ENCODE measurements around the gene PLEKHG4B. TPM values are rescaled to one million over a fixed set of nuclear protein-coding genes. Genes with fewer than 3 reads are reported as not detected.
"Not testable (repeated sequence)": the region's sequence is repeated elsewhere in the genome, so short reads cannot be mapped to it uniquely, and the experiment has no call there.

The PLEKHG4B gene
- total RNA-seq, 1 donor from 2014 or later, result 0.15 TPM

- no peak for DNase-seq (ENCODE audit: low read depth)
Observed at GRCh38 chr5:94113-94892, 2.3 kb downstream of the PLEKHG4B start.

- DNase-seq (ENCODE audit: low read depth), result no peak
Observed at GRCh38 chr5:95241-95980, 3.4 kb downstream of the PLEKHG4B start.

GRCh38 chr5:96976-97660, 5.2 kb downstream of the PLEKHG4B start:
- DNase-seq (ENCODE audit: low read depth), result no peak

- no peak for DNase-seq (ENCODE audit: low read depth)
Observed at GRCh38 chr5:99815-100214, 7.8 kb downstream of the PLEKHG4B start.

DNA sequence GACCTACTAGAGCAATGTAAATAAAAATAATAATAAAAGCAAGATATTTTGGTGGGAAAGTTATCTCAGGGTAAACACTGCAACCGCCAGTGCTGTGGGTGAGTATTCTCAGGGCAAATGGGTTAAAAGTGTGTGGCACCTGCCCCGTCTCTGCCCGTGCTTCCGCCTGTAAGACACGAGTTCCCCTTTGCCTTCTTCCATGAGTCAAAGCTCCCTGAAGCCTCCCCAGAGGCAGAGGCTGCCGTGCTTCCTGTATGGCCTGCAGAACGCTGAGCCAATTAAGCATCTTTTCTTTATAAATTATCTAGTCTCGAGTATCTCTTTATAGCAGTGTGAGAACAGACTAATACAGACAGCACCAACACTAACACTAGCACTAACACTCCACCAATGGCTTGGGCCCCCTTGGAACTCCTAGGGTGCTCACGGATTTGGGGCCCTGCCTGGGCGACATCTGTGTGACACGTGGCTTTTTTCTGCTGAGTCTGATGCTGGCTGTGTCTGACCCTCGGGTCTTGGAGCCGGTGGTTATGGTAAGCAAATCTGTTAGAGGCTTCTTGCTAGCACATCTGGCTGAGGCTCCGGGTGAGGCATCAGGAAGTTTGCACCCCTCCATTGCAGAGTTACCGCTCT, 10.6 kb downstream of the PLEKHG4B start:
- no peak for DNase-seq (ENCODE audit: low read depth)

- DNase-seq (ENCODE audit: low read depth), result not testable (repeated sequence)
Observed at GRCh38 chr5:104106-104505, 12.1 kb downstream of the PLEKHG4B start.

DNA sequence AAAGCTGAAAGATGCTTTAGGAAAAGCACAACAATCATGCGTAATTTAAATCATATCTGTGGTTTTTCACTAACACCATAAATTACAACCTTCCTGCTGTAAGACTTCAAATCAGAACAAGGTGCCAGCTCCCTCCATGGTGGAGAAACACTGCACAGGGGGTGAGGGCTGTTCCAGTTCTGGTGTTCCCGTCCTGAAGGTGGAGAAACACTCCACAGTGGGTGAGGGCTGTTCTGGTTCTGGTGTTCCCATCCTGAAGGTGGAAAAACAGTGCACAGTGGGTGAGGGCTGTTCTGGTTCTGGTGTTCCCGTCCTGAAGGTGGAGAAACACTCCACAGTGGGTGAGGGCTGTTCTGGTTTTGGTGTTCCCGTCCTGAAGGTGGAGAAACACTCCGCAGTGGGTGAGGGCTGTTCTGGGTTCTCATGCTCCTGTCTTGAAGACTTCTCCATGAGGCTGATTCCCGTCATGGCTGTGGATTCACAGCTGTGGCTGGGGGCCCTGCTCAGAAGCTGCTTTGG, 12.9 kb downstream of the PLEKHG4B start:
- no peak for DNase-seq (ENCODE audit: low read depth)

DNA sequence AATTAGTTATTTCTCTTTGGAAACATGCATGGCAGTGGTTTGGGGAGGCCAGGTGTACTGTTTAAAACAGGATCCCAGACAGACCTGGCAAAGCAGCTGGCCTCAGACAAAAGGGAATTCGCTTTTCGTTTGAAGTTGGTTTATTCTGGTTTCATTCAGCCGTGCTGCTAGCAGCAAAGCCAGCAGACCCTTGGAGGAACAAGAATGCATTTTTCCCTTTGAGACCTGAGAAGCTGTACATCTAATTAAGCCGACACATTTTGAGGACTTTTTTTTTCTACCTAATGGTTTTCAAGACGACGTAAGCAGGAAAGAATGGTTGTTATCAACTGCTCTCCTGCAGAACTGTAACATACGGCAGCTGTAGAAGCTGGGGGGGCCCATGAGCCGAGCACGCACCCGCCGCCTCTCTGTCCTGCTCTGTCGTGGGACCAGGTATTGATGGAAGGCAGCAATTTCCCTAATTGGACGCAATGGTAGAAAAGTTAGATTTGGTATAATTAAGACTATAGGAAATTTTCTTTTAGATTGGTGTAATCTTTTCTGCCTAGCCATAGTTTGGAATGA, 13.6 kb downstream of the PLEKHG4B start:
- no peak for DNase-seq (ENCODE audit: low read depth)

GRCh38 chr5:106587-106986, 14.6 kb downstream of the PLEKHG4B start:
- DNase-seq (ENCODE audit: low read depth), result no peak

GRCh38 chr5:107526-107925, 15.6 kb downstream of the PLEKHG4B start:
- DNase-seq (ENCODE audit: low read depth), result no peak

- no peak for DNase-seq (ENCODE audit: low read depth)
Observed at GRCh38 chr5:109826-110225, 17.9 kb downstream of the PLEKHG4B start.

GRCh38 chr5:110270-110888, 18.4 kb downstream of the PLEKHG4B start:
- no peak for DNase-seq (ENCODE audit: low read depth)

DNA sequence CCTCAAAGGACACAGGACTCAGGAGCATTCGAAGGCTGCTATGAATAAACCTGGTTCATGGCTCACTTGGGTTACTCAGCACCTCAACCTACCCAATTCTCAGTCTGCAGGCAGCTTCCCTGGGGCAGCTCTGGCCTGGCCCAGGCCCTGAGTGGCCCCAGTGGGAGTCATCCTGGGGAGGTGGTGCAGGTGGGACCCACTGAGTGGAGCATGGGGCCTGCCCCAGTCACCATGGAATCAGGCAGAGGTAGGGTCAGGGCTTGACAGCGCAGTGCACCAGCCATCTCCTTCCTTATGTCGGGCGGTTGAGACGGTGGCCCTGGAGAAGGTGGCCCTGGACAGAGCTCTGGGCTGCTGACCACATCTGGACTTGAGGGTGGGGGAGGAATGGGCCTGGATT, 19.2 kb downstream of the PLEKHG4B start:
- DNase-seq (ENCODE audit: low read depth), result no peak

DNA sequence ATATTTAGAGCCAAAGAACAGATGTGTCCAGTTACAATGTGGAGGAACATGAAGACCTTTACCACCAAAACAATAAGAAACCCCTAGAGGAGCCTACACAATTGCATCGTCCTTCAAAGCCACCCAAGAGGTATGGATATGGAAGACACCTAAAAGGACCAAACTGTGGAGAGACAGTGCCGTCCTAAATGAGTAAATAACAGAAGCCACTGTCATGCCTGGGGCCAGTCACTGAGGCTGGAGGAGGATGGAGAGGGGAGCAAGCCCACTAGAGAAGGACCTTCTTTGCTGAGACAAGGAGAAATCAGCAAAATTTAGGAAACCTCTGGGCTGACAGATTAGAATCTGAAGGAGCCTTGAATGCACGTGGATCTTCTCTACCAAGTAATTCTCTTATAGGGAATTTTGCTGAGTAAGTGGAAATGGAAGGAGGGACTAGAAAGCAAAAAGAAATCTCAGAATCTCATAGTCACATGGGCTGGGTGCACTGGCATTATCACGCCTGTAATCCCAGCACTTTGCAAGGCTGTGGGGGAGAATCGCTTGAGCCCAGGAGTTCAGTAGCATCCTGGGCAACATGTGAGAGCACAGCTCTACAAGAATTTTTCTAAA, 27.6 kb downstream of the PLEKHG4B start:
- DNase-seq (ENCODE audit: low read depth), result no peak

- no peak for DNase-seq (ENCODE audit: low read depth)
Observed at GRCh38 chr5:121432-121831, 29.5 kb downstream of the PLEKHG4B start.

DNA sequence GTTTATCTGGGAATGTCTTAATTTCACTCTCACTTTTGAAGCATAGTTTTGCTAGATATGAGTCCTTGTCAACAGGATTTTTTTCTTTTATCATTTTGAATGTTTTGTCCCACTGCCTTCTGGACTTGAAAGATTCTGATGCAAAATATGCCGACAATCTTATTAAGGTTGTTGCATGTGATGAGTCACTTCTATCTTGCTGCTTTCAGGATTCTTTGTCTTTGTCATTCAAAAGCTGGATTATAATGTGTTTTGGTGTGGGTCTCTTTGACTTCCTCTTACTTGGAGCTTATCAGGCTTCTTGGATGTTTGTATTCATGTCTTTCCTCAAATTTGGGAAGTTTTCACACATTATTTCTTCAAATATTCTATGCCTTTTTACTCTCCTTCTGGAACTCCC, 33.8 kb downstream of the PLEKHG4B start:
- DNase-seq (ENCODE audit: low read depth), result no peak

DNA sequence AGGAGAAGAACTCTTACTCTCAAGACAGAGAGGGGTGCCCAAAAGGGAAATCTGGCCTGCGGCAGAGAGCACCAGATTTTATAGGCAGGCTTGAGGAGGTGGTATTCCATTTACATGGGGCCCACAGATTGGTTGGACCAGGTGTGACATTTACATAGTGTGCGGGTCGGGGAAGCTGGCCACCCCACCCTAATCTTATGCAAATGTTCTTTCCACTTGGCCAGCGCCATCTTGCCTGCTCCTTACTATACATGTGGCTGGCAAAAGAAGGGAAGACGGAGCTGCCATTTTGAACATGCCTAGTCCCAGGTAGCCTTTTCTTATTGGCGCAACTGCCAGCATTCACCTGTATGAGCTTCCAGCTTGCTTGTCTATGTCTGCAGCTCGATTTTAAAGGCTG, 34.8 kb downstream of the PLEKHG4B start:
- no peak for DNase-seq (ENCODE audit: low read depth)

- DNase-seq (ENCODE audit: low read depth), result no peak
Observed at GRCh38 chr5:127886-128285, 35.9 kb downstream of the PLEKHG4B start.

- no peak for DNase-seq (ENCODE audit: low read depth)
Observed at GRCh38 chr5:128446-128845, 36.5 kb downstream of the PLEKHG4B start.

DNA sequence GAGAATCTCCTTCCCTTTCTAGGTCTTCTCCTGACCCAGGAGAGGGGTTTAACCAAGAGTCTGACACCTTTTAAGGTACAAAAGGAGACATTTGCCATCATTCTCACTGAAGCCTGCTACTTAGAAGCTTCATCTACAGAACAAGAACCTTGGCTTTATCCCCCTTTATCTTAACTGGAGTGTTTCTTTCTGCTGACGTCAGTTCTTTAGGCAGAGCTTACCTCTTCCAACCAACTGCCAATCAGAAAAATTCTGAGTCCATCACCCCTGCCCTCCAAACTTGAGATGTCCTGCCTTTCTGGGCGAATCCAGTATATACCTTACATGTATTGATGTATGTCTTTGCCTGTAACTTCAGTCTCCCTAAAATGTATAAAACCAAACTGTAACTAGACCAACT, 37.2 kb downstream of the PLEKHG4B start:
- no peak for DNase-seq (ENCODE audit: low read depth)

DNA sequence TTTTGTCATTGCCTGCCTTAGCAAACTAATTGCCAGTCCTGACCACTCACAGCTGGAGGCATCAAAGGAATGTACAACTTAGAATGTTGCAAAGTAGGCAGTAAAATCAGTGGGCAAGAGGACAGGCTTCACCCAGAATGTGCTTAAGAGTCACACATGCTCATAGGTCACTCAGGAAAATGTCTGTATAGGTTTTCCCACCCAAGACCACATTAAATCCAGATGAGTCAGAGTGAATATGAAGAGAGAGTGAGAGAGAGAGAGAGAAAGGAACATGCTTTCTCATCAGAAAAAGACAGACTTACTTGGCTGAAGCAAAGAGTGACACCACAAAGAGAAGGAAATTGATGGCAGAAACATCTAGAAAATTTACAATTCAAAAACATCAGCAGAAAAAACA, 37.9 kb downstream of the PLEKHG4B start:
- peak; percentile 34 for DNase-seq (ENCODE audit: low read depth)
